ENCODE measurements around the gene CSF2RB.

- no peak for TF ChIP-seq EZH2 (IDR thresholded peaks at IDR 0.05; ENCODE audit: low read depth)
- no peak for TF ChIP-seq CTCF (conservative IDR thresholded peaks at IDR 0.05)
Observed at GRCh38 chr22:36935313-36935610, 21.8 kb downstream of the CSF2RB start.
